GM12878 (cell line): ENCODE measurements around the gene ELAVL4. TPM values are rescaled to one million over a fixed set of nuclear protein-coding genes. Genes with fewer than 3 reads are reported as not detected.

Experiments used
- ATAC-seq: fragments of 200-7000 bp; cut with Tn5 transposase; 3 replicates; pipeline ENCODE4 v1.9.1; 2020; ENCODE audit warnings: mild to moderate bottlenecking, moderate library complexity
- BruUV-seq: library from RNA; stranded (reverse); fragments of 400-500 nt; replicated peaks from 2 replicates; lab custom pipeline; 2021; lab: Mats Ljungman, UMichigan
- CTCF ChIA-PET: fragments of 300-600 bp; sonication (Branson Sonifier 250); formaldehyde crosslinking; extraction: SDS; loops from one replicate; lab custom pipeline; 2021; ENCODE audit warnings: inconsistent platforms; lab: Yijun Ruan, JAX
- POLR2A ChIA-PET: fragments of 350-600 bp; formaldehyde crosslinking; extraction: SDS; loops from one replicate; lab custom pipeline; 2021; ENCODE audit warnings: inconsistent platforms; lab: Charles Lee
- RAD21 ChIA-PET: fragments of 300-600 bp; sonication (Branson Sonifier 250); formaldehyde crosslinking; loops from one replicate; lab custom pipeline; 2023; ENCODE audit warnings: antibody characterized with exemption; ENCODE audit not compliant: unreplicated experiment; lab: Charles Lee
- SMC1A ChIA-PET: fragments of 300-600 bp; sonication (Branson Sonifier 250); formaldehyde crosslinking; loops from one replicate; lab custom pipeline; 2023; ENCODE audit not compliant: unreplicated experiment, uncharacterized antibody; lab: Charles Lee
- DNase-seq: peaks from one replicate; pipeline ENCODE4 v3.0.0-alpha.2; 2011; ENCODE audit warnings: low read depth, low spot score
- FAIRE-seq: peaks from 3 replicates; lab custom pipeline; 2011; peaks lifted over from hg19 to GRCh38; lab: Jason Lieb, UNC
- H2AFZ ChIP-seq: 2 replicates; pipeline ENCODE4 v1.6.0; 2011; ENCODE audit warnings: low read depth, low read length, control low read depth; ENCODE audit not compliant: control insufficient read depth
- H3K27ac ChIP-seq: 2 replicates; pipeline ENCODE4 v1.5.1; 2011; ENCODE audit warnings: control low read depth; ENCODE audit not compliant: control insufficient read depth, insufficient read depth
- H3K27me3 ChIP-seq, 2 experiments: replicated peaks in 1 of 2; 2 replicates each; pipeline versions ENCODE4 v1.6.0 to v1.6.1; 2011; ENCODE audit warnings: low read length in 1 of 2; ENCODE audit not compliant: control insufficient read depth in 2 of 2, insufficient read depth in 2 of 2
- H3K36me3 ChIP-seq, 2 experiments: 2 replicates each; pipeline ENCODE4 v1.5.1; 2011; ENCODE audit warnings: low read length in 1 of 2; ENCODE audit not compliant: control insufficient read depth in 2 of 2, insufficient read depth in 2 of 2
- H3K4me1 ChIP-seq: 2 replicates; pipeline ENCODE4 v1.6.1; 2011; ENCODE audit warnings: mild to moderate bottlenecking, low read length, moderate library complexity, mixed read lengths; ENCODE audit not compliant: control insufficient read depth, insufficient read depth
- H3K4me2 ChIP-seq: 2 replicates; pipeline ENCODE4 v1.6.0; 2011; ENCODE audit warnings: control low read depth; ENCODE audit not compliant: control insufficient read depth, insufficient read depth
- H3K4me3 ChIP-seq: fragments of 200-600 bp; sonication (generic); 2 replicates; pipeline ENCODE4 v1.5.1; 2016
- H3K79me2 ChIP-seq: 2 replicates; pipeline ENCODE4 v1.6.0; 2011; ENCODE audit warnings: low read length; ENCODE audit not compliant: control insufficient read depth, insufficient read depth
- H3K9ac ChIP-seq: 2 replicates; pipeline ENCODE4 v1.8.0; 2011; ENCODE audit warnings: low read length, control low read depth, mixed read lengths; ENCODE audit not compliant: control insufficient read depth, insufficient read depth
- H3K9me3 ChIP-seq: replicated peaks from 3 replicates; pipeline ENCODE4 v1.5.1; 2011; ENCODE audit warnings: mild to moderate bottlenecking, low read length; ENCODE audit not compliant: control insufficient read depth, insufficient read depth
- H4K20me1 ChIP-seq: 2 replicates; pipeline ENCODE4 v1.6.0; 2011; ENCODE audit not compliant: control insufficient read depth, insufficient read depth
- BMI1 ChIP-seq: fragments of 450-650 bp; IDR thresholded peaks from 2 replicates; pipeline ENCODE4 v1.6.1; 2016; ENCODE audit warnings: mild to moderate bottlenecking, moderate library complexity, borderline replicate concordance
- E2F4 ChIP-seq: IDR thresholded peaks from 2 replicates; pipeline ENCODE4 v1.6.1; 2012; ENCODE audit warnings: low read depth, low read length, improper control_type of control experiment
- ETV6 ChIP-seq, 2 experiments: fragments of 450-650 bp in 1 of 2; IDR thresholded peaks in 1 of 2; conservative IDR thresholded peaks in 1 of 2; 2 replicates each; pipeline ENCODE4 v1.6.1; 2014; ENCODE audit warnings: antibody characterized with exemption in 1 of 2, borderline replicate concordance in 1 of 2, low read depth in 1 of 2, mild to moderate bottlenecking in 1 of 2, moderate library complexity in 1 of 2
- IKZF1 ChIP-seq: fragments of 450-650 bp; conservative IDR thresholded peaks from 2 replicates; pipeline ENCODE4 v1.6.1; 2017; ENCODE audit warnings: antibody characterized with exemption, mild to moderate bottlenecking
- IRF5 ChIP-seq: fragments of 450-650 bp; IDR thresholded peaks from 2 replicates; pipeline ENCODE4 v1.6.1; 2017; ENCODE audit warnings: borderline replicate concordance
- MXI1 ChIP-seq: fragments of 150-350 bp; IDR thresholded peaks from 2 replicates; pipeline ENCODE4 v1.6.1; 2011; ENCODE audit warnings: low read depth, mild to moderate bottlenecking, inconsistent platforms, low read length, improper control_type of control experiment
- NFXL1 ChIP-seq: fragments of 450-650 bp; IDR thresholded peaks from 2 replicates; pipeline ENCODE4 v1.6.1; 2017; ENCODE audit warnings: antibody characterized with exemption, mild to moderate bottlenecking, borderline replicate concordance
- TCF3 ChIP-seq: IDR thresholded peaks from 2 replicates; pipeline ENCODE4 v1.6.1; 2012; ENCODE audit warnings: low read depth, mild to moderate bottlenecking, low read length, borderline replicate concordance; ENCODE audit not compliant: insufficient read depth
- TCF7 ChIP-seq: IDR thresholded peaks from 2 replicates; pipeline ENCODE4 v1.6.1; 2014; ENCODE audit warnings: antibody characterized with exemption, borderline replicate concordance
- WGBS: methylation state at CpG from one replicate; pipeline ENCODE4 v1.1.6; 2016; ENCODE audit warnings: low lambda C conversion rate; ENCODE audit not compliant: insufficient replicate concordance, insufficient coverage; ENCODE audit errors: missing lambda C conversion rate; 5-methylcytosine and 5-hydroxymethylcytosine counted together
- in situ Hi-C: fragments of 300-500 bp; cut with MboI; formaldehyde crosslinking; loops from 9 replicates; pipeline ENCODE4 v1.14.3; 2018; ENCODE audit warnings: mixed read lengths
- intact Hi-C: fragments of 100-400 bp; cut with micrococcal nuclease; formaldehyde crosslinking; loops from one replicate; pipeline ENCODE4 v1.14.2; 2022; ENCODE audit not compliant: unreplicated experiment
- polyA plus RNA-seq, 11 experiments: library from polyadenylated mRNA; depleted of rRNA in 4 of 11; unstranded in 6 of 11; stranded (reverse) in 5 of 11; fragments of >200 nt; fragmentation: Nextera tagmentation in 4 of 11; fragmentation: Illumina TruSeq in 1 of 11; extraction: Ambion mirVana in 4 of 11; extraction: Trizol in 1 of 11; gene quantifications; 1 replicate in 1 of 11; 2 replicates in 10 of 11; pipeline versions ENCODE4 v1.2.1 to v1.2.3, GENCODE V29; 2011 to 2016; ENCODE audit warnings: inconsistent platforms in 2 of 11, missing spikeins in 2 of 11, low read depth in 1 of 11
- total RNA-seq, 4 experiments: library from RNA; depleted of rRNA in 3 of 4; stranded (reverse); fragments of >200 nt in 3 of 4; fragmentation: Illumina TruSeq in 1 of 4; extraction: Trizol in 1 of 4; gene quantifications; 2 replicates each; pipeline versions ENCODE4 v1.2.1 to v1.2.3, GENCODE V29; 2013 to 2021
- TF ChIP-seq, protein P1 (sequence below): fragments of 450-650 bp; IDR thresholded peaks from 2 replicates; pipeline ENCODE4 v1.6.1; 2017; ENCODE audit warnings: mild to moderate bottlenecking, low read depth, inconsistent platforms; ENCODE audit not compliant: poor library complexity, severe bottlenecking
- TF ChIP-seq, protein P2 (sequence below): IDR thresholded peaks from 2 replicates; pipeline ENCODE4 v1.6.1; 2012; ENCODE audit warnings: low read depth, low read length, improper control_type of control experiment

Gene ELAVL4
- total and polyA plus RNA-seq, 10 of the 15 experiments (the other 5 are each of a cell fraction or from before 2014, with no cell fraction given) = 0.10 to 0.53 (median 0.17) TPM; not detected in 6

- TF ChIP-seq TCF3 (no peak), NFXL1 (no peak)
- Histone ChIP-seq H3K9ac (no peak overlapping the region), H3K9me3 (no peaks in the 10 kb centered on the region; the same call in 2 of the 3 replicates), H2AFZ (no peak overlapping the region), H3K79me2 (no peaks in the 10 kb centered on the region), H4K20me1 (no peaks in the 10 kb centered on the region), H3K4me1 (no peaks in the 10 kb centered on the region), H3K4me2 (no peak overlapping the region), H3K36me3 (no peaks in the 10 kb centered on the region), H3K27me3 (no peaks in the 10 kb centered on the region), H3K27ac (no peak overlapping the region), H3K4me3 (no peak overlapping the region)
- FAIRE-seq (no peak), ATAC-seq (no peak), DNase-seq (no peak)
- intact Hi-C loops = no loop called here
- ChIA-PET CTCF (no interaction called here), RAD21 (no interaction called here), SMC1A (no interaction called here), POLR2A (no interaction called here)
- in situ Hi-C loops = no loop called here
- no TSS peak for BruUV-seq
- 24% methylated on average over 3 of the region's 3 CpGs for WGBS
These were observed 123.6 kb downstream of the ELAVL4 start for GRCh38 chr1:50232336-50232735.

DNA sequence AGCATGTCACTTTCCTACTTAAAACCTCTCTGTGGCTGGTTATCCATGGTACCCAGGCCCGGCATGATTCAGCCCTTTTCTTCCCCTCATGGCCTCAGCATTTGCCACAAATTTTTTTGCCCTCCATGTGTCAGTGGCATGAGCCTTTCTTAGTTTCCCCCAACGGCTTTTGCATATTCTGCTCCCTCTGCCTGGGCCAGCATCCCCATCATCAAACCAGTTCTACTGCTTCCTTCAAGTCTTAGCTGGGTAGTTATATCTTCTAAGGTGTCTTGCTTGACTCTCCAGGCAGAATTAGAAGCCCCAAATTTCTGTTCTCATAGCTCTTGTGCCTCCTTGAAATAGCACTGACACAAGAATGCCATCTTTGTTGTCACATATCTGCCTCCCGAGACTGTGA lies 127.9 kb downstream of the ELAVL4 start:
- Histone ChIP-seq H3K4me2 (no peak overlapping the region), H3K9me3 (no peaks in the 10 kb centered on the region; the same call in 2 of the 3 replicates), H4K20me1 (no peaks in the 10 kb centered on the region), H3K27ac (no peak overlapping the region), H3K36me3 (no peaks in the 10 kb centered on the region), H2AFZ (no peak overlapping the region), H3K79me2 (no peaks in the 10 kb centered on the region), H3K27me3 (no peaks in the 10 kb centered on the region), H3K9ac (no peak overlapping the region), H3K4me3 (no peak overlapping the region), H3K4me1 (no peaks in the 10 kb centered on the region)
- FAIRE-seq (no peak), DNase-seq (no peak), ATAC-seq (no peak)
- ChIA-PET CTCF (no interaction called here), SMC1A (no interaction called here), POLR2A (no interaction called here), RAD21 (no interaction called here)
- in situ Hi-C loops = no loop called here
- BruUV-seq = no TSS peak
- 15% methylated on average over 3 of the region's 3 CpGs for WGBS
- intact Hi-C loops = no loop called here
- TF ChIP-seq ETV6 (conservative IDR thresholded peaks at IDR 0.05 in 1 of 2, IDR thresholded peaks at IDR 0.05 in 1 of 2; ENCODE audit: borderline replicate concordance in 1 of 2, low read depth in 1 of 2) (no peak), E2F4 (no peak), IKZF1 (no peak), TCF7 (no peak), IRF5 (no peak), MXI1 (no peak), BMI1 (no peak)
- TF ChIP-seq, protein P1, sequence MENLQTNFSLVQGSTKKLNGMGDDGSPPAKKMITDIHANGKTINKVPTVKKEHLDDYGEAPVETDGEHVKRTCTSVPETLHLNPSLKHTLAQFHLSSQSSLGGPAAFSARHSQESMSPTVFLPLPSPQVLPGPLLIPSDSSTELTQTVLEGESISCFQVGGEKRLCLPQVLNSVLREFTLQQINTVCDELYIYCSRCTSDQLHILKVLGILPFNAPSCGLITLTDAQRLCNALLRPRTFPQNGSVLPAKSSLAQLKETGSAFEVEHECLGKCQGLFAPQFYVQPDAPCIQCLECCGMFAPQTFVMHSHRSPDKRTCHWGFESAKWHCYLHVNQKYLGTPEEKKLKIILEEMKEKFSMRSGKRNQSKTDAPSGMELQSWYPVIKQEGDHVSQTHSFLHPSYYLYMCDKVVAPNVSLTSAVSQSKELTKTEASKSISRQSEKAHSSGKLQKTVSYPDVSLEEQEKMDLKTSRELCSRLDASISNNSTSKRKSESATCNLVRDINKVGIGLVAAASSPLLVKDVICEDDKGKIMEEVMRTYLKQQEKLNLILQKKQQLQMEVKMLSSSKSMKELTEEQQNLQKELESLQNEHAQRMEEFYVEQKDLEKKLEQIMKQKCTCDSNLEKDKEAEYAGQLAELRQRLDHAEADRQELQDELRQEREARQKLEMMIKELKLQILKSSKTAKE = no peak
- TF ChIP-seq, protein P2, sequence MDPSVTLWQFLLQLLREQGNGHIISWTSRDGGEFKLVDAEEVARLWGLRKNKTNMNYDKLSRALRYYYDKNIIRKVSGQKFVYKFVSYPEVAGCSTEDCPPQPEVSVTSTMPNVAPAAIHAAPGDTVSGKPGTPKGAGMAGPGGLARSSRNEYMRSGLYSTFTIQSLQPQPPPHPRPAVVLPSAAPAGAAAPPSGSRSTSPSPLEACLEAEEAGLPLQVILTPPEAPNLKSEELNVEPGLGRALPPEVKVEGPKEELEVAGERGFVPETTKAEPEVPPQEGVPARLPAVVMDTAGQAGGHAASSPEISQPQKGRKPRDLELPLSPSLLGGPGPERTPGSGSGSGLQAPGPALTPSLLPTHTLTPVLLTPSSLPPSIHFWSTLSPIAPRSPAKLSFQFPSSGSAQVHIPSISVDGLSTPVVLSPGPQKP = no peak
